ENCODE measurements around the gene BLVRB.

Gene BLVRB

GRCh38 chr19:40419066-40419612 lies 46.4 kb downstream of the BLVRB start:
- no peak for DNase-seq (ENCODE audit: low read depth in 2 of 2)
- H3K4me3 ChIP-seq (replicated peaks in 1 of 2; ENCODE audit: low read depth in 2 of 2, low read length in 2 of 2), result no peak overlapping the region
- TF ChIP-seq CTCF (IDR thresholded peaks at IDR 0.05; ENCODE audit: low read depth, low read length), result no peak

GRCh38 chr19:40418040-40418439 lies 47.5 kb downstream of the BLVRB start:
- TF ChIP-seq CTCF (IDR thresholded peaks at IDR 0.05; ENCODE audit: low read depth, low read length), result no peak
- H3K4me3 ChIP-seq (replicated peaks in 1 of 2; ENCODE audit: low read depth in 2 of 2, low read length in 2 of 2), result no peak overlapping the region
- no peak for DNase-seq (ENCODE audit: low read depth in 2 of 2)

- no peak for DNase-seq (ENCODE audit: low read depth in 2 of 2)
- no peak overlapping the region for H3K4me3 ChIP-seq (replicated peaks in 1 of 2; ENCODE audit: low read depth in 2 of 2, low read length in 2 of 2)
- no peak for TF ChIP-seq CTCF (IDR thresholded peaks at IDR 0.05; ENCODE audit: low read depth, low read length)
These were observed 47.9 kb downstream of the BLVRB start for GRCh38 chr19:40417643-40417981.

- TF ChIP-seq CTCF (IDR thresholded peaks at IDR 0.05; ENCODE audit: low read depth, low read length), result no peak
- no peak overlapping the region for H3K4me3 ChIP-seq (replicated peaks in 1 of 2; ENCODE audit: low read depth in 2 of 2, low read length in 2 of 2)
- peak; percentile 22 to 27 for DNase-seq (ENCODE audit: low read depth in 2 of 2)
These were observed 48.5 kb downstream of the BLVRB start for GRCh38 chr19:40416918-40417642.

GRCh38 chr19:40415768-40416167 lies 49.8 kb downstream of the BLVRB start:
- no peak for TF ChIP-seq CTCF (IDR thresholded peaks at IDR 0.05; ENCODE audit: low read depth, low read length)
- no peak overlapping the region for H3K4me3 ChIP-seq (replicated peaks in 1 of 2; ENCODE audit: low read depth in 2 of 2, low read length in 2 of 2)
- DNase-seq (ENCODE audit: low read depth in 2 of 2), result no peak

GRCh38 chr19:40414542-40415535 lies 50.7 kb downstream of the BLVRB start:
- no peak for DNase-seq (ENCODE audit: low read depth in 2 of 2)
- no peak for TF ChIP-seq CTCF (IDR thresholded peaks at IDR 0.05; ENCODE audit: low read depth, low read length)
- no peak overlapping the region for H3K4me3 ChIP-seq (replicated peaks in 1 of 2; ENCODE audit: low read depth in 2 of 2, low read length in 2 of 2)
